GM18505 (cell line): ENCODE data around the gene NPIPB2.
"Not testable (repeated sequence)": the region's sequence is repeated elsewhere in the genome, so short reads cannot be mapped to it uniquely, and the experiment has no call there.

Source experiments
- ATAC-seq: cut with Tn5 transposase; IDR thresholded peaks from one replicate; pipeline ENCODE4 v1.9.1; 2021; ENCODE audit not compliant: unreplicated experiment
- POLR2A ChIP-seq: IDR thresholded peaks from 4 replicates; pipeline ENCODE4 v1.6.1; 2011; ENCODE audit warnings: borderline replicate concordance; ENCODE audit not compliant: insufficient read depth, insufficient read length; ENCODE audit errors: extremely low read depth

Gene NPIPB2

GRCh38 chr16:11941945-11942344 lies at the start of gene NPIPB2:
TSS of gene NPIPB2 (minus strand) at chr16:11942045. CDS start at chr16:11942045, 0 bp downstream.
- ATAC-seq, result not testable (repeated sequence)

- no peak for ATAC-seq
- no peak for TF ChIP-seq POLR2A
These were observed 49.0 kb upstream of the NPIPB2 start for GRCh38 chr16:11990702-11991390.

GRCh38 chr16:11988258-11988978 lies 46.6 kb upstream of the NPIPB2 start:
- ATAC-seq, result no peak
- no peak for TF ChIP-seq POLR2A

GRCh38 chr16:11986521-11987057 lies 44.7 kb upstream of the NPIPB2 start:
- no peak for ATAC-seq
- TF ChIP-seq POLR2A, result no peak

- TF ChIP-seq POLR2A, result no peak
- no peak for ATAC-seq
These were observed 43.4 kb upstream of the NPIPB2 start for GRCh38 chr16:11985250-11985649.

GRCh38 chr16:11980136-11980844 lies 38.4 kb upstream of the NPIPB2 start:
- no peak for TF ChIP-seq POLR2A
- ATAC-seq, result no peak

- ATAC-seq, result no peak
- TF ChIP-seq POLR2A, result no peak
These were observed 37.3 kb upstream of the NPIPB2 start for GRCh38 chr16:11979013-11979672.

GRCh38 chr16:11978080-11978479 lies 36.2 kb upstream of the NPIPB2 start:
- no peak for TF ChIP-seq POLR2A
- no peak for ATAC-seq

GRCh38 chr16:11977376-11978041 lies 35.7 kb upstream of the NPIPB2 start:
- ATAC-seq, result no peak
- TF ChIP-seq POLR2A, result no peak

GRCh38 chr16:11976850-11977375 lies 35.1 kb upstream of the NPIPB2 start:
- peak; percentile 7 for ATAC-seq

GRCh38 chr16:11973070-11973469 lies 31.2 kb upstream of the NPIPB2 start:
- no peak for TF ChIP-seq POLR2A
- no peak for ATAC-seq

More at GRCh38 chr16:11976850-11977375, 35.1 kb upstream of the NPIPB2 start:
- TF ChIP-seq POLR2A, result no peak

GRCh38 chr16:11972128-11972527 lies 30.3 kb upstream of the NPIPB2 start:
- no peak for ATAC-seq
- TF ChIP-seq POLR2A, result no peak

- ATAC-seq, result not testable (repeated sequence)
- peak; percentile 40 for TF ChIP-seq POLR2A
These were observed 28.4 kb upstream of the NPIPB2 start for GRCh38 chr16:11970292-11970691.

- peak; percentile 20 for TF ChIP-seq POLR2A
- no peak for ATAC-seq
These were observed 26.7 kb upstream of the NPIPB2 start for GRCh38 chr16:11968577-11968976.
